Cardiac muscle cell (in vitro differentiated cells and primary cell): ENCODE measurements around the gene ZNF827. TPM values are rescaled to one million over a fixed set of nuclear protein-coding genes. Genes with fewer than 3 reads are reported as not detected.

Experiments
- DNase-seq, 2 donors: peaks; one replicate each; pipeline versions ENCODE4 v3.0.0 to v3.0.0-alpha.2; 2010 to 2017; ENCODE audit warnings: low read depth in 1 of 2, low spot score in 1 of 2
- H3K27ac ChIP-seq: fragments of 200-600 bp; sonication (generic); 2 replicates; pipeline ENCODE4 v1.5.1; 2016
- H3K27me3 ChIP-seq: fragments of 200-600 bp; sonication (generic); 2 replicates; pipeline ENCODE4 v1.6.0; 2016; ENCODE audit warnings: control low read depth
- H3K36me3 ChIP-seq: fragments of 200-600 bp; sonication (generic); 2 replicates; pipeline ENCODE4 v1.5.1; 2016; ENCODE audit warnings: control low read depth
- H3K4me1 ChIP-seq: fragments of 200-600 bp; sonication (generic); 2 replicates; pipeline ENCODE4 v1.8.1; 2017; ENCODE audit warnings: low read depth, mild to moderate bottlenecking, mixed run types
- H3K4me3 ChIP-seq: fragments of 200-600 bp; sonication (generic); 2 replicates; pipeline ENCODE4 v1.5.1; 2016; ENCODE audit warnings: mild to moderate bottlenecking
- H3K9me3 ChIP-seq: fragments of 200-600 bp; sonication (generic); 2 replicates; pipeline ENCODE4 v1.5.1; 2017; ENCODE audit warnings: low read depth, mild to moderate bottlenecking, control low read depth
- CTCF ChIP-seq: IDR thresholded peaks from 2 replicates; pipeline ENCODE4 v1.5.1; 2012; ENCODE audit warnings: low read depth, mild to moderate bottlenecking, low read length
- polyA plus RNA-seq: library from polyadenylated mRNA; unstranded; fragments of >200 nt; fragmentation: Nextera tagmentation; extraction: Ambion mirVana; gene quantifications from 2 replicates; pipeline ENCODE4 v1.2.1, GENCODE V29; 2016
- total RNA-seq: library from RNA; depleted of rRNA; stranded (reverse); fragments of >200 nt; gene quantifications from 2 replicates; pipeline ENCODE4 v1.2.3, GENCODE V29; 2016

Gene ZNF827
- total and polyA plus RNA-seq, 2 experiments from 2014 or later: 13.2 to 37.3 TPM

GRCh38 chr4:145731028-145731427 lies 207.6 kb downstream of the ZNF827 start:
- Histone ChIP-seq H3K9me3 (no peaks in the 10 kb centered on the region), H3K27ac (no peak overlapping the region), H3K36me3 (no peaks in the 10 kb centered on the region), H3K27me3 (no peaks in the 10 kb centered on the region), H3K4me3 (no peak overlapping the region), H3K4me1 (no peaks in the 10 kb centered on the region)
- DNase-seq: peak in 1 of 2 donors; percentile 30
- TF ChIP-seq CTCF: no peak

GRCh38 chr4:145730026-145730425 lies 208.6 kb downstream of the ZNF827 start:
- no peak for TF ChIP-seq CTCF
- Histone ChIP-seq H3K4me3 (no peak overlapping the region), H3K27ac (no peak overlapping the region), H3K36me3 (no peaks in the 10 kb centered on the region), H3K27me3 (no peaks in the 10 kb centered on the region), H3K4me1 (no peaks in the 10 kb centered on the region), H3K9me3 (no peaks in the 10 kb centered on the region)
- no peak for DNase-seq

GRCh38 chr4:145723336-145723735 lies 215.3 kb downstream of the ZNF827 start:
- H3K4me1 ChIP-seq: no peaks in the 10 kb centered on the region
- DNase-seq: no peak
- no peak for TF ChIP-seq CTCF
- H3K27ac ChIP-seq: no peak overlapping the region
- no peaks in the 10 kb centered on the region for H3K36me3 ChIP-seq
- H3K4me3 ChIP-seq: no peak overlapping the region
- no peaks in the 10 kb centered on the region for H3K9me3 ChIP-seq
- no peaks in the 10 kb centered on the region for H3K27me3 ChIP-seq

- Histone ChIP-seq H3K4me3 (no peak overlapping the region), H3K9me3 (no peaks in the 10 kb centered on the region), H3K4me1 (no peaks in the 10 kb centered on the region), H3K36me3 (no peaks in the 10 kb centered on the region), H3K27ac (no peak overlapping the region), H3K27me3 (no peaks in the 10 kb centered on the region)
- no peak for TF ChIP-seq CTCF
- no peak for DNase-seq
Measured at GRCh38 chr4:145722561-145722960, 216.1 kb downstream of the ZNF827 start.

- TF ChIP-seq CTCF: no peak
- Histone ChIP-seq H3K4me1 (no peaks in the 10 kb centered on the region), H3K27ac (no peak overlapping the region), H3K27me3 (no peaks in the 10 kb centered on the region), H3K36me3 (no peaks in the 10 kb centered on the region), H3K4me3 (no peak overlapping the region), H3K9me3 (no peaks in the 10 kb centered on the region)
- no peak for DNase-seq
Measured at GRCh38 chr4:145720656-145721055, 218.0 kb downstream of the ZNF827 start.
